ENCODE results near the gene DNM2.

- TF ChIP-seq CTCF (IDR thresholded peaks at IDR 0.05; ENCODE audit: low read depth, low read length, poor library complexity, severe bottlenecking) (no peak), EZH2phosphoT487 (IDR thresholded peaks at IDR 0.05; ENCODE audit: borderline replicate concordance, low read length) (no peak)
These were observed 26.0 kb upstream of the DNM2 start for GRCh38 chr19:10691883-10692282.
